Measurements from ENCODE around the gene TBX4. TPM values are rescaled to one million over a fixed set of nuclear protein-coding genes. Genes with fewer than 3 reads are reported as not detected.

TBX4 gene
- total RNA-seq, 4 donors from 2014 or later: 0.27 TPM; not detected in 3

DNA sequence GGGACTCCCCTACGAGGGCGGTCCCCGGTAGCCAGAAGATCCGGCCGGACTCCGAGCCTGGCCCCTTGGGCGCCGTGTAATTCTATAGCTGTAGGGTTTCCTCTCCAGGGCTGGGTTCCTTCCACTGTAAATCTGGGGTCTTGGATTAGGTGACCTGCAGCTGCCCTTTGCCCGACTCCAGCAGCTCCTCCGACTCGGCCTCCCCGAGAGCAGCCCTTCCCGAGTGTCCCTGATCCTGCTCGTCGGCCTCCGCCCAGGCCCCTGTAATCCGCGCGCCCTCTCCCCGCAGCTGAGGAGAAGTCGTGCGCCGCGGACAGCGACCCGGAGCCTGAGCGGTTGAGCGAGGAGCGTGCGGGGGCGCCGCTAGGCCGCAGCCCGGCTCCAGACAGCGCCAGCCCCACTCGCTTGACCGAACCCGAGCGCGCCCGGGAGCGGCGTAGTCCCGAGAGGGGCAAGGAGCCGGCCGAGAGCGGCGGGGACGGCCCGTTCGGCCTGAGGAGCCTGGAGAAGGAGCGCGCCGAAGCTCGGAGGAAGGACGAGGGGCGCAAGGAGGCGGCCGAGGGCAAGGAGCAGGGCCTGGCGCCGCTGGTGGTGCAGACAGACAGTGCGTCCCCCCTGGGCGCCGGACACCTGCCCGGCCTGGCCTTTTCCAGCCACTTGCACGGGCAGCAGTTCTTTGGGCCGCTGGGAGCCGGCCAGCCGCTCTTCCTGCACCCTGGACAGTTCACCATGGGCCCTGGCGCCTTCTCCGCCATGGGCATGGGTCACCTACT lies 47.1 kb upstream of the TBX4 start:
- peaks cover 0 to 42% of the 10 kb centered on the region in 2 donors for H3K36me3 ChIP-seq
- ATAC-seq: no peak
- peak overlapping the region in 3 of 4 donors; percentile 39 to 94 (median 57) for H3K27ac ChIP-seq
- no peaks in the 10 kb centered on the region for H3K9me3 ChIP-seq
- 40% methylated on average over 1 of the region's 71 CpGs; no CpG with 5 or more reads in 1 of the 2 donors for WGBS, 2 donors (ENCODE audit: low coverage in 1 of 2)
- H3K4me1 ChIP-seq: peaks cover 0 to 95% (median 19%) of the 10 kb centered on the region in 3 donors
- TF ChIP-seq POLR2A (IDR thresholded peaks at IDR 0.05): no peak
- TF ChIP-seq, protein P1, sequence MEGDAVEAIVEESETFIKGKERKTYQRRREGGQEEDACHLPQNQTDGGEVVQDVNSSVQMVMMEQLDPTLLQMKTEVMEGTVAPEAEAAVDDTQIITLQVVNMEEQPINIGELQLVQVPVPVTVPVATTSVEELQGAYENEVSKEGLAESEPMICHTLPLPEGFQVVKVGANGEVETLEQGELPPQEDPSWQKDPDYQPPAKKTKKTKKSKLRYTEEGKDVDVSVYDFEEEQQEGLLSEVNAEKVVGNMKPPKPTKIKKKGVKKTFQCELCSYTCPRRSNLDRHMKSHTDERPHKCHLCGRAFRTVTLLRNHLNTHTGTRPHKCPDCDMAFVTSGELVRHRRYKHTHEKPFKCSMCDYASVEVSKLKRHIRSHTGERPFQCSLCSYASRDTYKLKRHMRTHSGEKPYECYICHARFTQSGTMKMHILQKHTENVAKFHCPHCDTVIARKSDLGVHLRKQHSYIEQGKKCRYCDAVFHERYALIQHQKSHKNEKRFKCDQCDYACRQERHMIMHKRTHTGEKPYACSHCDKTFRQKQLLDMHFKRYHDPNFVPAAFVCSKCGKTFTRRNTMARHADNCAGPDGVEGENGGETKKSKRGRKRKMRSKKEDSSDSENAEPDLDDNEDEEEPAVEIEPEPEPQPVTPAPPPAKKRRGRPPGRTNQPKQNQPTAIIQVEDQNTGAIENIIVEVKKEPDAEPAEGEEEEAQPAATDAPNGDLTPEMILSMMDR (IDR thresholded peaks at IDR 0.05): no peak
- TF ChIP-seq POLR2AphosphoS5 (IDR thresholded peaks at IDR 0.05): no peak
- H3K27me3 ChIP-seq: peaks cover 73% of the 10 kb centered on the region
- H3K4me3 ChIP-seq: peak overlapping the region in 1 of 2 donors; percentile 57

DNA sequence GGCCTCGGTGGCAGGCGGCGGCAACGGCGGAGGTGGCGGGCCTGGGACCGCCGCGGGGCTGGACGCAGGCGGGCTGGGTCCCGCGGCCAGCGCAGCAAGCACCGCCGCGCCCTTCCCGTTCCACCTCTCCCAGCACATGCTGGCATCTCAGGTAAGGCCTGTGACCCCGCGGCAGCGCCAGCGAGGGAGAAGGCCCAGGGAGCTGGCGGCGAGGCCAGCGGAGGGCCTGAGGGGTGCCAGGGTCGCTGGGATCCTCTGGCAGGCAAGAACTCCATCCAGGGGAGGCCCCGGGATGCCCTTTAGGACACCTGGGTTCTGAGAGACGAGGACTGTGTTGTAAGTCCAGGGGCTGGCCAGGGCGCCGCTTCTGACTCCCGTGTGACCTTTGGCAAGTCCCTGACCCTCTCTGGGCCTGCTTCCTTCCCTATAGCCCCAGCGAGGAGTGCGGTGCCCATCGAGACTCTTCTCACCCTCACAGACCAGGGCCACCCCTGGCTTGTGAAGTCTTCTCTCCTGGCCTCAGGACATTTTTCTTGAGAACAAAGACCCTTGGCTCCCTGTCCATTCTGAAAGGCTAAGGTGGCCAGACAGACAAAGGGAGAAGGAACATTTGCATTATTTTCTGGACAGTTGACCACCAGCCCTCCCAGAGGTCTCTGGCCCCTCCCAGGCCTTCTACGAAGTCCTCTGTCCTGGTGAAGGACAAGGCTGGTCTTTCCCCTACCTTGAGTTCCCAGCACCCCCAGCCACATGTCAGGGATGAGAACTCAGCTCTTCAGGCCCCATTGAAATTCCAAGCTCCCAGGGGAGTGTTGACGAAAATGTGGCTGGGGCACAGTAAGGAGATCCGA lies 46.3 kb upstream of the TBX4 start:
- Histone ChIP-seq H3K27me3 (peaks cover 73% of the 10 kb centered on the region), H3K4me3 (peak overlapping the region in 1 of 2 donors; percentile 57), H3K36me3 (peaks cover 0 to 42% of the 10 kb centered on the region in 2 donors), H3K4me1 (peaks cover 0 to 97% (median 25%) of the 10 kb centered on the region in 3 donors), H3K27ac (peak overlapping the region in 3 of 4 donors; percentile 57 to 94 (median 58)), H3K9me3 (no peaks in the 10 kb centered on the region)
- TF ChIP-seq POLR2A (IDR thresholded peaks at IDR 0.05): no peak
- TF ChIP-seq EP300 (IDR thresholded peaks at IDR 0.05): no peak
- TF ChIP-seq, protein P1 (IDR thresholded peaks at IDR 0.05): no peak
- no peak for TF ChIP-seq POLR2AphosphoS5 (IDR thresholded peaks at IDR 0.05)
- ATAC-seq: no peak
- 74% methylated on average over 2 of the region's 37 CpGs; no CpG with 5 or more reads in 1 of the 2 donors for WGBS, 2 donors (ENCODE audit: low coverage in 1 of 2)

DNA sequence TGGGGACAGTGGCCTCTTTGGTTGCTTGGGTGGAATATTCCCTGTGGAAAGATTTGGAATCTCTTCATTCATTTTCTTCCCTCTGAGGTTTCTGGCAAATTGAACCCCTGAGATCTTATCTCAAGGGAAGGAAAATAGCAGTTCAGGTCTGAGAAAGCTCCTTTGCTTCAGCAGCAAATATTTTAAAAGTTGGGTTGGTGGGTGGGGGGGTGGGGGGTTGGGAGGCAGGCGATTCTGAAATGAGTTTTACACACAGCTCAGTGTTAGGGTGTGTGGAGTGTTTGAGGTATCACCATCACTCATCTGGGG lies 45.7 kb upstream of the TBX4 start:
- Histone ChIP-seq H3K4me3 (peak overlapping the region in 1 of 2 donors; percentile 57), H3K9me3 (no peaks in the 10 kb centered on the region), H3K36me3 (peaks cover 0 to 42% of the 10 kb centered on the region in 2 donors), H3K27ac (peak overlapping the region in 3 of 4 donors; percentile 57 to 94 (median 58)), H3K4me1 (peaks cover 0 to 97% (median 31%) of the 10 kb centered on the region in 3 donors), H3K27me3 (peaks cover 73% of the 10 kb centered on the region)
- WGBS, 2 donors (ENCODE audit: low coverage in 1 of 2): 60% methylated on average over 1 of the region's 1 CpG; no CpG with 5 or more reads in 1 of the 2 donors
- TF ChIP-seq EP300 (IDR thresholded peaks at IDR 0.05): no peak
- TF ChIP-seq, protein P1 (IDR thresholded peaks at IDR 0.05): no peak
- TF ChIP-seq POLR2AphosphoS5 (IDR thresholded peaks at IDR 0.05): no peak
- no peak for TF ChIP-seq POLR2A (IDR thresholded peaks at IDR 0.05)
- ATAC-seq: no peak

DNA sequence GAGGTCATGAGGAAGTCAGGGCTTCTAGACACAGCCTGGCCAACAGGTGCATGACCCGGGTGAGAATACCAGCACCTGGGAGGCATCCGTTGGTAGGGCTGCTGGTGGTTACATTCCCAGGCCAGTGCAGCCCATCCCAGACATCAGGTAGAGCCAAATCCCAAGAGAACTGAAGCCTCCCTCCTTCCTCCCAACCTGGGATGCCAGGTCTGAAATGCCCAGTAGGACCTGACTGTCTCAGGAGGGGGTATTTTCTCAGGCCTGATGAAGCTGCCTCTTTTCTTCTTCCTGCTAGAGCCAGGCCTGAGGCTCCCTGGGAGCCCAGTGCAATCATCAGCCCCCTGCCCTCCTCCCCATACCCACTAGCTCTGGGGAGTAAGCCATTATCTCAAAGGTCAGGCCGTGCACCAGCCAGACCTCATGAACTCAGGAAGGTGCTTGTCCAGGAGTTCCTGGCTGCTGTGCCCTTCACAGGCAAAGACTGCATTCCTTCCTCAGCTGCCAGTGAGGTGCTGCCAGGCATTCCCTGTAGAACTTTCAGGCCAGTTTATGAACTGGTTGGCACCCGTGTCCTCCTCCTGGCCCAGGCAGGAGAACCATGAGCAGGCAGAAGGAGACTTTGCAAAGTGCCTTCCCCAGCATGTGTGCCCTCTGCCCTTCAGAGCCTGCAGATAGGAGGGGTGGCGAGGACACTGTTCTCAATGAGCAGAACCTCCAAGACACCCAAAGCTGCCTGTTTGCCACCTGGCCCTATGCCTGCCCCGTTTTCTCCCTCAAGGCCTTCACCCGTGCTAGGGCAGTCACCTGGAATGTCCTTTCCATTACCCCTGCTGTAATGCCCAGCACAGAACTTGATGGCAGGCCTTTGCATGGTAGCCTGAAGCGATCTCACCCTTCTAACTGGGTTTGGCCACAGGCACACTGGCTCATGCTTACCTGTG lies 45.0 kb upstream of the TBX4 start:
- peak overlapping the region in 1 of 2 donors; percentile 72 for H3K4me3 ChIP-seq
- peaks cover 0 to 97% (median 31%) of the 10 kb centered on the region in 3 donors for H3K4me1 ChIP-seq
- peaks cover 67% of the 10 kb centered on the region for H3K27me3 ChIP-seq
- no peak for ATAC-seq
- no peaks in the 10 kb centered on the region for H3K9me3 ChIP-seq
- 40 to 56% methylated on average over 4 to 6 of the region's 8 CpGs for WGBS, 2 donors (ENCODE audit: low coverage in 1 of 2)
- H3K27ac ChIP-seq: peak overlapping the region in 3 of 4 donors; percentile 56 to 94 (median 94)
- H3K36me3 ChIP-seq: peaks cover 0 to 42% of the 10 kb centered on the region in 2 donors
- TF ChIP-seq POLR2AphosphoS5 (IDR thresholded peaks at IDR 0.05) (no peak), POLR2A (IDR thresholded peaks at IDR 0.05) (no peak), EP300 (IDR thresholded peaks at IDR 0.05) (no peak)
- TF ChIP-seq, protein P1 (IDR thresholded peaks at IDR 0.05): no peak
